HUES48 (cell line): ENCODE data around the gene CNTNAP3.
"Not testable (repeated sequence)": the region's sequence is repeated elsewhere in the genome, so short reads cannot be mapped to it uniquely, and the experiment has no call there.

Experiments
- H3K27ac ChIP-seq: one replicate; pipeline ENCODE4 v1.7.0; 2013; ENCODE audit warnings: low read depth, low read length, inconsistent platforms
- H3K27me3 ChIP-seq: 2 replicates; pipeline ENCODE4 v1.6.1; 2013; ENCODE audit warnings: mild to moderate bottlenecking, low read length; ENCODE audit not compliant: control insufficient read depth, insufficient read depth
- H3K36me3 ChIP-seq: 2 replicates; pipeline ENCODE4 v1.6.1; 2013; ENCODE audit warnings: low read length; ENCODE audit not compliant: control insufficient read depth, insufficient read depth
- H3K4me1 ChIP-seq: 2 replicates; pipeline ENCODE4 v1.6.1; 2013; ENCODE audit warnings: mild to moderate bottlenecking, low read length; ENCODE audit not compliant: control insufficient read depth, insufficient read depth
- H3K4me3 ChIP-seq: 2 replicates; pipeline ENCODE4 v1.5.1; 2013; ENCODE audit warnings: mild to moderate bottlenecking, low read depth, low read length
- H3K9ac ChIP-seq: 2 replicates; pipeline ENCODE4 v1.6.1; 2013; ENCODE audit warnings: mild to moderate bottlenecking, low read depth, low read length, moderate library complexity
- H3K9me3 ChIP-seq: 2 replicates; pipeline ENCODE4 v1.6.1; 2013; ENCODE audit warnings: low read length; ENCODE audit not compliant: control insufficient read depth, insufficient read depth

The CNTNAP3 gene

DNA sequence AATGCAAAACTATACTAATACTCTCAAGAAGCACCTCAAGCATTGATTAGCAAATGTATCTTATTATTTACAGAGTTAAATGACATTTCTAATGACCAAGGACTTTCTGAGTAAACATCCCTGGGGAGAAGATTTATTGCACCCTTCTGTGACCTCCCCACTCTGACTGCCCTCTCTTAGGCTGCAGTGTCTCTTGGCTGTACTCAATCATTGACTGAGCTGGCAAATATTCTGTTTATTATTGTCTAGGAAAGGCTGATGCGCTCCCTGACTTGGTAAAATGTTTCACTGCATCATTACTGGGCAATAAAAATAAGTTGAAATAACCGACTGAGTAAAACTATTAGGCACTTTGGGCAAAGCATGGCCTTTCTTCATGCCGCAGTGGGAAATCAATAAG, 130.3 kb downstream of the CNTNAP3 start:
- H3K27me3 ChIP-seq, H3K4me3 ChIP-seq, H3K4me1 ChIP-seq, H3K9ac ChIP-seq, H3K9me3 ChIP-seq, H3K36me3 ChIP-seq, H3K27ac ChIP-seq: not testable (repeated sequence)

DNA sequence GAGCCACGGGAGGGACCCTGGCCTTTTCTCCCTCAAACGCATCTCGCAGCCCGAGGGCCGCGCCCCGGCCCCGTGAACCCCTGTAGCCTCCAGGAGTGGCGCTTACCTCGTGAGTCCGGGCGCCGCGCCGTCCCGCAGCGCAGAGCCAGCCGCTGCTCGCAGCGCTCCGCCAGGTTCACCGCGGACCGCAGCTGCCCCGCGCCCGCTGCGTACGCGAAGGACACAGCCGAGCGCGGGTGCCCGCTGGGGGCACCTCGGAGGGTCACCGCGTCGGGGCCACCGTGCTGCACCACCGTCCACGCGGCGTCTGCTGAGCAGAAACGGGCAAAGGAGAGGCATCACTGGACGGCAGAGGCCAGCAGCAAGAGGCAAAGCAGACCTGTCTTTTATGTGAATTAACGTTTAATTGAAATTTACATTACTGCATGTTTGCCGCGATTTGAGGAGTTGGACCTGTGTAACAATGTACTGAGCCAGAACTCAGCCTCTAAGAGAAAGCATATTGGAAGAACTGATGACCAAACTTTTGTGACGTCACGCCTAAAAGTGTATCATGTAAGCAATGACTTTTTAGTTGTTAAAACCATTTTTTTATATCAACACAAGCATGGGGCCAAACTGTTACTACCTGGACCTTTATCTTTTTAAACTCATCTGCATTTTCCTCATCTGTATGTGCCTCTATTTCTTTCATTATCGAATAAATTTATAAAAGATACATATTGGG, 155.0 kb downstream of the CNTNAP3 start:
- H3K4me3 ChIP-seq, H3K36me3 ChIP-seq, H3K9ac ChIP-seq, H3K27ac ChIP-seq, H3K27me3 ChIP-seq, H3K4me1 ChIP-seq, H3K9me3 ChIP-seq: not testable (repeated sequence)

DNA sequence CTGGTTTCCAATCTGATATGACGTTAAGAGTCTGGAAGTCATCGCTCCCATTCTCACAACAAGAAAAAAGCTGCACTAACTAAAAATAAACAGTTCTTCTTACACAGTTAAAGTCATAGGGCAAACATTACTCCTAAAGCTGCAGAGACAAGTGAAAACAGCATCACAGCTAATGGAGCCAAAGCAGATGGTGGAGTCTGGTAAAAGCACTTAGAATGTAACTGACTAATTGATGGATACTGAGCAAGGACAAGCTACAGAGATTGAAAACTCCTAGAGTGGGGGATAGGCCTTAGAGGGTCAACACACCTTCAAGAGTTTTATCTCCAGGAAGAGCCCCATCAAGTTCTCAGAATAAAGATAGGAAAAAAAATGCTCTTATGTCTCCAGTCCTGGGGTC, 166.6 kb downstream of the CNTNAP3 start:
- H3K9ac ChIP-seq, H3K27me3 ChIP-seq, H3K27ac ChIP-seq, H3K36me3 ChIP-seq, H3K9me3 ChIP-seq, H3K4me3 ChIP-seq, H3K4me1 ChIP-seq: not testable (repeated sequence)

DNA sequence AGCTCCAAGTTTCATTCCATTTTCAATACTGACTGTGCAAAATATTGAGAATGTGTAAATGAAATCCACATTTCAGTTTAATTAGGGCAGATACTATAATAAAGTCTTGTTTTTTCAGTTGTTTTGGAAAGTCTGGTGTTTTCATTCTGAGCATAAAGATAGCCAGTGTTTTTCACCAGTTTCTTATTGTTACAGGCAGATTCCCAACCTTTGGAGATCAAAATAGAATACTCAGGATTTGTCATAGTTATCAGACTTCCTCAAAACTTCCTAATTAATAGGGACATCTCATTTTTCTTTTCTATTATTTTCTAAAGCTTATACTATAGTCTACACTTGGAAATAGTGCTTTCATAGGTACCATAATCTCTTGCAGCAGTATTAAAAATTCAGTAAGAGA, 176.2 kb downstream of the CNTNAP3 start:
- H3K27me3 ChIP-seq, H3K9me3 ChIP-seq, H3K4me1 ChIP-seq, H3K36me3 ChIP-seq, H3K4me3 ChIP-seq, H3K27ac ChIP-seq, H3K9ac ChIP-seq: not testable (repeated sequence)

DNA sequence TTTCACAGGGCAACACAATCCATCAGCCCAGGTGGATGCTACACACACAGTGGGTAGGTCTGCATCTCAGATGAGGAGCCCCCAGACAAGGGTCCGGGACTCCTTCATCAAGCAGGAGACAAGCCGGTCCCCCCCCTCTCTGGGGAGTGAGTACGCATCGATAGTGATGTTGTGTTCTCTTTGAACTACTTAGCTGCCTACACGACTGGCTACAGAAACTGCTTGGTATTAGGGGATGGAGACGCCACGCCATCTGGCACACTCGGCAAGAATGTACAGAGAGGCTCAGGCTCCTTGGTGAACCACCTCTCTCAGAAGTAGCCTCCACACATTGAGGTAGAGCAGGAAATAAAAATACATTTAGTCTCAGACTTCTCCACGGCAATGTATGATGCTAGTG, 179.8 kb downstream of the CNTNAP3 start:
- Histone ChIP-seq H3K9ac (no peak overlapping the region), H3K9me3 (no peaks in the 10 kb centered on the region), H3K36me3 (no peaks in the 10 kb centered on the region), H3K4me1 (no peaks in the 10 kb centered on the region), H3K27me3 (no peaks in the 10 kb centered on the region), H3K27ac (no peak overlapping the region), H3K4me3 (no peak overlapping the region)

DNA sequence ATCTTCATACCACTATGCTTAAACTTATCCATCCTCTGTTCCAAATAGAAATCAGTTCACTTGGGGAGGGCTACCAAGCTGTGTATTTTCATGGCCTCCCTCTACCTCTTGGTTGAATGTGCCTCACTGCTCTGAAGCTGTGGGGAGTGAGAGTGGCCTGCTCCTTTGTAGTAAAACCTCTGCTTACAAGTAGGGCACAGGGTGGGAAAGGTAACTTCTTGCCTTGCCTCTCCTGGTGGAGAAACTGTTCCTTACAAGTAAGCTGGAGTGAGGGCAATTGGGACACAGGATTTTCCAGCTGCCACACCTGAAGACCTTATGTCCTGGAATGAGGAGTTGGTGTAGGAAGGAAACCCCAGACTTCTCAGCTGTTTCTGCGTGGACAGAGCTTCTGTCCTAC, 190.8 kb downstream of the CNTNAP3 start:
- not testable (repeated sequence) for H3K4me1 ChIP-seq, H3K4me3 ChIP-seq, H3K36me3 ChIP-seq, H3K27me3 ChIP-seq, H3K9me3 ChIP-seq, H3K9ac ChIP-seq, H3K27ac ChIP-seq

DNA sequence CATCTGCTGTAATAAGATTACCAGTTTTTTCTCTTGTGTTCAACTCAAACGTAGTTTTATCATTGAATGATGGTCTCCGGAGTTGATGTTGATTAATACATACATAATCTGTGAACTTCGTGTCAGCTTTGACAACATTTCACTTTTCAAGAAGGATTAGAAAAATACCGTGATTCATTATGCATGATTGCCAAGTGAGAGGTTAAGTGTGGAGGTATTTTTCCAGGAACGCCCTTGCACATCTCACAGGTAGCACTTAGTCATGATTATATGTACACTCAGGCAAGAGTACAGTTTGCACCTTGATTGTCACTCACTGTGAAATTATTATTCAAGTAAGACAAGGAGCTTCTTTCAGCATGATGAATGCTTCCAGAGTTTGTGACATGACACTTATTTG, 202.7 kb downstream of the CNTNAP3 start:
- H3K36me3 ChIP-seq, H3K27me3 ChIP-seq, H3K4me1 ChIP-seq, H3K9ac ChIP-seq, H3K27ac ChIP-seq, H3K9me3 ChIP-seq, H3K4me3 ChIP-seq: not testable (repeated sequence)

DNA sequence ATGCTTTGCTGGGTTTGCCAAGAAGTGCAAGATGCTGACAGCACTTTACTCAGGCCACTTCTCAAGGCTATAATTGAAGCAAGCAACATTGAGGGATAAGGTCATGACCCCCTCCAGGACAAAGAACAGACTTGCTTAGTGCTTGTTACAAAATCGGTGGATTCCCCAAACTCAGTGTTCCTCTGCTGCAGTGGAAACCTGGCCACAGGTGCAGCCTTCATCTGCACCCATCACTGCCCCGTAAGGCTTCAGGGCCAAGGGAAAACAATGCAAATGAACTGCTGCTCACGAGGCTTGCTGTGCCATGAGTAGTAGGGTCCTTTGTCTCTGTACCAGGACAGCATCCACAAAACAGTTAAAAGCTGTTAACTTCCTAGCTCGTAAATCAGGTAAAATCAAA, 205.4 kb downstream of the CNTNAP3 start:
- not testable (repeated sequence) for H3K27ac ChIP-seq, H3K27me3 ChIP-seq, H3K9ac ChIP-seq, H3K4me1 ChIP-seq, H3K4me3 ChIP-seq, H3K36me3 ChIP-seq, H3K9me3 ChIP-seq

DNA sequence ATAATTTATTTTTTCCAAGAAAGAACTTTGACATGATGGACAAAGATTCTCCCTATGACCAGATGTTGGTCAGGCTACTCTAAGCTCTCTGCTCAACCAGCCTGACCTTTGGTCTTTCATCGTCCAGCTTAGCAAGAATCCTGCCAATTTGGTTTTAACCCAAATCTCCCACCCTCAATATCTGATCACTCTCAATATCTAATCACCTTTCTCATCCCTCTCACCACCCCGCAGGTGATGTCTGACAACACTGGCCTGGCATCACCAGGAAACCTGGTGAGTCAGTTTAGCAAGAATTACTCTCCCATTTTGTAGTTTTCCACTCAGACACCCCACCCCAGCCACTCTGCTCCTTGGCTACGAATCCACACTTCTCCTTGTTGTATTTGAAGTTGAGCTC, 207.9 kb downstream of the CNTNAP3 start:
- H3K4me1 ChIP-seq, H3K9me3 ChIP-seq: not testable (repeated sequence)

DNA sequence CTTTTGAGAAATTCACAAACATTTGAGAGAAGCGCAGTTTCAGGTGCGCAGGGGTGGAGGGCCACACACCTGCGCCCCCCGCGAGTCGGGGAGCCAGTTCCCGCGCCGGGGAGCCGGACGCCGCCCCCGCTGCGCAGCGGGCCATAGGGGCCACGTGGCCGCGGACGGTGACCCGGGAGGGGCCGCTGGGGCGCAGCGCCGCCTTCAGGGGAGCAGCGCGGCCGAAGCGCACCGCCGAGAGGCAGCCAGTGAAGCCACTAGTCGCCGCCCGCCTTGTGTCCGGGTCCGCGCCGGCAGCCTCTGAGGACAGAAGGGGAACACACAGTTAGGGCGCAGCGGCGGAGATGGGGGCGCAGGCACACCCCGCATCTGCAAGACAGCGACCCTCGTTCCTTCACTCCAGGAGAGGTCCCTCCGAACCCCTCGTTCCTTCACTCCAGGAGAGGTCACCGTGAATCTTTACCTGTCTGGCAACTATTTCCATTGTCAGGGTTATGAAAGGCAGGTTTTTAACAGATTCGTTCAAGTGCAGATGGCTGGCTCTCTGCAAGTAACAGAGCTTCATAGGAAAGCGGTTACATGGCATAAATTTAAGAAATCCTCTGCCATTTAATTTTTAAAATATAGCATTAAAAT, 209.2 kb downstream of the CNTNAP3 start:
- H3K4me1 ChIP-seq, H3K27me3 ChIP-seq, H3K36me3 ChIP-seq, H3K9me3 ChIP-seq, H3K27ac ChIP-seq: not testable (repeated sequence)
- peak overlapping the region; percentile 12; the same call in 1 of the 2 replicates for H3K9ac ChIP-seq
- H3K4me3 ChIP-seq: peak overlapping the region; percentile 52

More for the DNA sequence above, 207.9 kb downstream of the CNTNAP3 start:
- not testable (repeated sequence) for H3K9ac ChIP-seq, H3K27ac ChIP-seq, H3K4me3 ChIP-seq, H3K27me3 ChIP-seq, H3K36me3 ChIP-seq

DNA sequence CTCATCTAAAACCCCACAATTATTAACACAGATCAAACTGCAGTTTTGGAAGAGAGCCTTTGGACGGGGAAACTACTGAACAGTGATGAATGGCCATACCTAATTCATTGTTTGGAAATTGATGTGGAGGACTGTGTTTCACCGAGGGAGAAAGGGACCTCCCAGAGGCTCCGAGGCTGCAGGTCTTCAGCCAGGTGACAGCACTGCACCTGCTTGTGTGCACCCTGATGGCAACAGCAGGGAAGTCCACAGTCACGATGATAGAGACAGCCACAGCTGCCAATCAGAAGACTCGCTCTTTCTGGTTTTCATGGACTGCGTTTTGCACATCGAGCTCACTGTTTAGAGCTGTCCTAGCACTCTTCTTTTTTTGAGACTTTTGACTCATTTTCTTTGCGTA, 214.4 kb downstream of the CNTNAP3 start:
- not testable (repeated sequence) for H3K27ac ChIP-seq, H3K9me3 ChIP-seq, H3K4me3 ChIP-seq, H3K36me3 ChIP-seq, H3K4me1 ChIP-seq, H3K27me3 ChIP-seq, H3K9ac ChIP-seq
